GM23248 (cell line): ENCODE data around the gene THY1. TPM values are rescaled to one million over a fixed set of nuclear protein-coding genes. Genes with fewer than 3 reads are reported as not detected.

Experiments used
- DNase-seq: peaks from one replicate; pipeline ENCODE4 v3.0.0-alpha.2; 2015
- H2AFZ ChIP-seq: fragments of 200-600 bp; sonication (generic); 2 replicates; pipeline ENCODE4 v1.6.1; 2016; ENCODE audit warnings: antibody characterized with exemption
- H3F3A ChIP-seq: fragments of 200-600 bp; sonication (generic); 2 replicates; pipeline ENCODE4 v1.6.1; 2016; ENCODE audit warnings: mild to moderate bottlenecking, antibody characterized with exemption, mixed run types; ENCODE audit not compliant: insufficient read depth
- H3K27ac ChIP-seq: fragments of 200-600 bp; sonication (generic); 2 replicates; pipeline ENCODE4 v1.5.1; 2016; ENCODE audit warnings: mild to moderate bottlenecking
- H3K27me3 ChIP-seq: fragments of 200-600 bp; sonication (generic); replicated peaks from 2 replicates; pipeline ENCODE4 v1.6.1; 2016; ENCODE audit warnings: mild to moderate bottlenecking; ENCODE audit not compliant: insufficient read depth
- H3K36me3 ChIP-seq: fragments of 200-600 bp; sonication (generic); 2 replicates; pipeline ENCODE4 v1.6.1; 2016; ENCODE audit warnings: low read depth, mild to moderate bottlenecking
- H3K4me1 ChIP-seq: fragments of 200-600 bp; sonication (generic); 2 replicates; pipeline ENCODE4 v1.6.1; 2016; ENCODE audit warnings: mild to moderate bottlenecking; ENCODE audit not compliant: insufficient read depth
- H3K4me2 ChIP-seq: fragments of 200-600 bp; sonication (generic); one replicate; pipeline ENCODE4 v1.6.1; 2016; ENCODE audit warnings: mild to moderate bottlenecking; ENCODE audit not compliant: unreplicated experiment
- H3K4me3 ChIP-seq: fragments of 200-600 bp; sonication (generic); 2 replicates; pipeline ENCODE4 v1.5.1; 2016; ENCODE audit warnings: mild to moderate bottlenecking
- H3K79me2 ChIP-seq: fragments of 200-600 bp; sonication (generic); 2 replicates; pipeline ENCODE4 v1.6.1; 2016; ENCODE audit warnings: mild to moderate bottlenecking; ENCODE audit not compliant: insufficient read depth
- H3K9ac ChIP-seq: fragments of 200-600 bp; sonication (generic); 2 replicates; pipeline ENCODE4 v1.6.1; 2016; ENCODE audit warnings: mild to moderate bottlenecking
- H3K9me2 ChIP-seq: fragments of 200-600 bp; sonication (generic); 2 replicates; pipeline ENCODE4 v1.6.1; 2016; ENCODE audit warnings: mixed run types, mild to moderate bottlenecking, moderate library complexity; ENCODE audit not compliant: insufficient read depth
- H3K9me3 ChIP-seq: fragments of 200-600 bp; sonication (generic); one replicate; pipeline ENCODE4 v1.6.1; 2017; ENCODE audit warnings: low read depth
- H4K20me1 ChIP-seq: fragments of 200-600 bp; sonication (generic); 2 replicates; pipeline ENCODE4 v1.6.0; 2016; ENCODE audit not compliant: insufficient read depth
- EZH2 ChIP-seq: fragments of 200-600 bp; sonication (generic); IDR thresholded peaks from 2 replicates; pipeline ENCODE4 v1.6.1; 2018; ENCODE audit warnings: antibody characterized with exemption, mild to moderate bottlenecking; ENCODE audit not compliant: insufficient read depth, poor library complexity, severe bottlenecking
- EZH2phosphoT487 ChIP-seq: fragments of 200-600 bp; sonication (generic); IDR thresholded peaks from 2 replicates; pipeline ENCODE4 v1.6.1; 2018; ENCODE audit warnings: antibody characterized with exemption, moderate library complexity, mild to moderate bottlenecking, low read depth; ENCODE audit not compliant: insufficient read depth
- WGBS, 2 experiments: methylation state at CpG; one replicate each; pipeline ENCODE4 v1.1.6; 2015 to 2017; ENCODE audit warnings: low lambda C conversion rate in 2 of 2, low coverage in 1 of 2; ENCODE audit errors: missing lambda C conversion rate in 2 of 2; 5-methylcytosine and 5-hydroxymethylcytosine counted together
- in situ Hi-C: fragments of 300-500 bp; cut with MboI; formaldehyde crosslinking; loops from 2 replicates; pipeline ENCODE4 v1.15.0; 2020
- polyA plus RNA-seq: library from polyadenylated mRNA; unstranded; fragments of >200 nt; fragmentation: Nextera tagmentation; extraction: Ambion mirVana; gene quantifications from 2 replicates; pipeline ENCODE4 v1.2.1, GENCODE V29; 2016
- total RNA-seq: library from RNA; depleted of rRNA; stranded (reverse); fragments of >200 nt; shearing (Covaris generic); gene quantifications from 2 replicates; pipeline ENCODE4 v1.2.3, GENCODE V29; 2014

Gene THY1
- total and polyA plus RNA-seq, 2 experiments from 2014 or later: 1,640 to 1,694 TPM

- H2AFZ ChIP-seq: no peak overlapping the region
- no peak for DNase-seq
- no peaks in the 10 kb centered on the region for H3K36me3 ChIP-seq
- no peaks in the 10 kb centered on the region for H3K27me3 ChIP-seq
- no peak overlapping the region for H3K9ac ChIP-seq
- no peak for TF ChIP-seq EZH2phosphoT487
- no peak for TF ChIP-seq EZH2
- no peaks in the 10 kb centered on the region for H3F3A ChIP-seq
- in situ Hi-C loops: no loop called here
- H3K4me1 ChIP-seq: peaks cover 28% of the 10 kb centered on the region
- H3K9me3 ChIP-seq: no peaks in the 10 kb centered on the region
- 68 to 69% methylated on average over 12 of the region's 12 CpGs for WGBS, 2 experiments
- no peak overlapping the region for H3K27ac ChIP-seq
- H4K20me1 ChIP-seq: no peaks in the 10 kb centered on the region
- H3K79me2 ChIP-seq: no peaks in the 10 kb centered on the region
- H3K4me2 ChIP-seq: no peak overlapping the region
- H3K4me3 ChIP-seq: no peak overlapping the region
- H3K9me2 ChIP-seq: no peaks in the 10 kb centered on the region
Observed at GRCh38 chr11:119377112-119377901, 45.7 kb downstream of the THY1 start.

DNA sequence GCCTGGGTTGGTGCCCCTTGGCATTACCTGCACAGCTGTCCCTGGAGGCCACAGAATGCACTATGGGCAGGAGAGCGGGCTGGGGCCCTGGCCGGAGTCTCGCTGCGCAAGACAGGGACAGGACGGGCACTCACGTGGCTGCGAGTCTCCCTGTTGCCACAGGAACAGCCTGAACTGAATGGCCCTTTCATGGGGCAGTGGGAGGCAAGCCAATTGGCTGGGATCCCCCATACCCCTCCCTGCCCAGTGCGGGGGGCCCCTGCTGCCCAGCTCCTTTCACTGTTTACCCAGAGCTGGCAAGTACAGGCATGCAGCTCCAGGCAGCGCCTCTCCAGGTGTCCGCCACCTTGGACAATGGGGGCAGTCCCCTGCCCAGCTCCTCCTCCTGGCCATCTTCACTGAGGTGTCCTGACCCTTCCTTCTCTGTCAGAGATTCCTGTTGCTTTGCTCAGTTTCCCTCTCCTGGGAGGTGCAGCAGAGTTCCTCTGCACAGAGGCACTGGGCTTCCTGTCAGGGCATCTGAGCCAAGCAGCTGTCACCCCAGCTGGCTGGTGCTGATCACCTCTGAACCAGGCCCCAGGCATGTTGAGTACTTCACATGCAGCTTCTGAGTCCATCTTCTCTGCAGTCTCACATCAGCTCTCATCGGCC is 46.6 kb downstream of the THY1 start:
- no peaks in the 10 kb centered on the region for H3K79me2 ChIP-seq
- no peak overlapping the region for H2AFZ ChIP-seq
- H3K36me3 ChIP-seq: no peaks in the 10 kb centered on the region
- no peaks in the 10 kb centered on the region for H3K9me2 ChIP-seq
- H3F3A ChIP-seq: no peaks in the 10 kb centered on the region
- H3K27me3 ChIP-seq: no peaks in the 10 kb centered on the region
- peak; percentile 42 for DNase-seq
- in situ Hi-C loops: no loop called here
- peaks cover 23% of the 10 kb centered on the region for H3K4me1 ChIP-seq
- no peaks in the 10 kb centered on the region for H3K9me3 ChIP-seq
- 0 out of 2 replicates have a peak overlapping the region, but pooled peaks have one; percentile 19 for H3K27ac ChIP-seq
- 93 to 94% methylated on average over 10 of the region's 11 CpGs for WGBS, 2 experiments
- H3K4me2 ChIP-seq: peak overlapping the region; percentile 14
- no peaks in the 10 kb centered on the region for H4K20me1 ChIP-seq
- TF ChIP-seq EZH2phosphoT487 (no peak), EZH2 (no peak)
- H3K9ac ChIP-seq: 0 out of 2 replicates have a peak overlapping the region, but pooled peaks have one; percentile 9
- no peak overlapping the region for H3K4me3 ChIP-seq

DNA sequence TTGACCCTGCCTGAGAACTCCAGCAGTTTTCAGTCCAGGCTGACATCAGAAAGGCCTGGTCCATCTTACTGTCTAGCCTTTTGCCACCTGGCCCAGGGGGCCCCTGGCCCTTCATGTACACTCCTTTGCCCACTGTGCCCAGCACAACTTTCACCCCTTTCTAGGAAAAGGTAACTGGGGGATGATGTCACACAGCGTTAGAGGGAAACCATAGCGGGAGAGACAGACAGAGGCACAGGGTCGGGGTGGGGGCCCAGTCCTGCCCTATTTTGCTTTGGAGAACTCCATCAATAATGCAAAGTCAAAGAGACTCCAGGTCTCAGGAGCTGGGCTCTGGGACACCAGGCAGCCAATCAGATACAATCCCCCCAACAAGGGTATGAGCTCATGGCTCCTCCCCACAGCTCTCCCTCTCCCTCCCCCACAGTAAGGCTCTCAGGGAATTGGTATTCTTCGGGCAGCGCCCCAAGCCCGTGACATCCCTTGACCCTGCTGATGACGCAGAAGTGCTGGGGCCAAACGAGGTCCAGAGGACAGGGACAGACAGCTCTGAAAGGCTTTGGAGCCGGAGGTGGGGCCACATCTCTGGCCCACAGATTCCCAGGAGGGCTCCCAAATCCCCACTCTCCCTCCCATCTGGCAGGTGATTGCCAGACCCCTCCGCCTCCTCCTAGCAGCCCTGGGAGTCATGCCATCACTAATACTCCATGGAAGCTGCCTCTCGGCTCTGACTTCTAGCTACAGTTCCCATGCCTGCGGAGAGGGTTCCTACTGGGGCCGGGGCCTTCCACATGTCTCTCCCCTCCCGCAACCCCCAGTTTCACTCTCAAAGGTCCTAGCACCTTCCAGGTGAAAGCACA is 47.4 kb downstream of the THY1 start:
- TF ChIP-seq EZH2: no peak
- TF ChIP-seq EZH2phosphoT487: no peak
- Histone ChIP-seq H3K4me2 (peak overlapping the region; percentile 14), H3K79me2 (no peaks in the 10 kb centered on the region), H4K20me1 (no peaks in the 10 kb centered on the region), H3K4me3 (no peak overlapping the region), H3F3A (no peaks in the 10 kb centered on the region), H3K4me1 (peaks cover 23% of the 10 kb centered on the region), H3K27me3 (no peaks in the 10 kb centered on the region), H3K27ac (0 out of 2 replicates have a peak overlapping the region, but pooled peaks have one; percentile 19), H2AFZ (no peak overlapping the region), H3K9ac (peak overlapping the region; percentile 9; the same call in 1 of the 2 replicates), H3K9me2 (no peaks in the 10 kb centered on the region), H3K36me3 (no peaks in the 10 kb centered on the region), H3K9me3 (no peaks in the 10 kb centered on the region)
- peak; percentile 86 for DNase-seq
- WGBS, 2 experiments: 46 to 51% methylated on average over 13 of the region's 14 CpGs
- in situ Hi-C loops: no loop called here

GRCh38 chr11:119374632-119375336 is 48.2 kb downstream of the THY1 start:
- Histone ChIP-seq H3K36me3 (no peaks in the 10 kb centered on the region), H3K4me3 (no peak overlapping the region), H3F3A (no peaks in the 10 kb centered on the region), H3K9me2 (no peaks in the 10 kb centered on the region), H4K20me1 (no peaks in the 10 kb centered on the region), H2AFZ (no peak overlapping the region), H3K9ac (peak overlapping the region; percentile 2; the same call in 1 of the 2 replicates), H3K4me2 (peak overlapping the region; percentile 5), H3K79me2 (no peaks in the 10 kb centered on the region), H3K27me3 (no peaks in the 10 kb centered on the region), H3K4me1 (peaks cover 23% of the 10 kb centered on the region), H3K9me3 (no peaks in the 10 kb centered on the region), H3K27ac (no peak overlapping the region)
- TF ChIP-seq EZH2phosphoT487 (no peak), EZH2 (no peak)
- in situ Hi-C loops: no loop called here
- WGBS, 2 experiments: 40 to 43% methylated on average over 11 of the region's 11 CpGs
- peak; percentile 55 for DNase-seq
